Measurements from ENCODE around the gene HOPX.
"Not testable (repeated sequence)": the region's sequence is repeated elsewhere in the genome, so short reads cannot be mapped to it uniquely, and the experiment has no call there.

HOPX gene

DNA sequence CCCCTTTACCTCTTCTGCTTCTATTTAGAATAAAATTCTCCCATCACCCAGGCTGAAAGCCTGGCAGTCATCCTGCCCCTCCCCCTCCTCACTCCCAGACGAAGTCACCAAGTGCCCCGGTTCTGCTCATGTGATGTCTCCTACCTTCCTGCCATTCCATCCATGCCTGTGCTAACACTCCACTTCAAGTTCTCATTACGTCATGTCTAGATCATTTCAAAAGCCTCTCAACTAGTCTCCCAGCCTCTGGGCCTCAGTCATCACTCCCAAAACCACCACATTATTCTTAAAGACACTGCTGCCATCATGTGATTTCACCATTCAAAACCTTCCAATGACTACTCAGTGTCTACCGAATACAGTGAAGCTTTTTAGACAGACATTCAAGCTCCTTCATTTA, 17.2 kb upstream of the HOPX start:
- Mint-ChIP-seq H3K4me3 (no peak overlapping the region), H3K27me3 (peaks cover 11% of the 10 kb centered on the region), H3K9me3 (no peaks in the 10 kb centered on the region), H3K4me1 (no peaks in the 10 kb centered on the region), H3K36me3 (no peaks in the 10 kb centered on the region), H3K27ac (no peak overlapping the region)
- ATAC-seq, result no peak

DNA sequence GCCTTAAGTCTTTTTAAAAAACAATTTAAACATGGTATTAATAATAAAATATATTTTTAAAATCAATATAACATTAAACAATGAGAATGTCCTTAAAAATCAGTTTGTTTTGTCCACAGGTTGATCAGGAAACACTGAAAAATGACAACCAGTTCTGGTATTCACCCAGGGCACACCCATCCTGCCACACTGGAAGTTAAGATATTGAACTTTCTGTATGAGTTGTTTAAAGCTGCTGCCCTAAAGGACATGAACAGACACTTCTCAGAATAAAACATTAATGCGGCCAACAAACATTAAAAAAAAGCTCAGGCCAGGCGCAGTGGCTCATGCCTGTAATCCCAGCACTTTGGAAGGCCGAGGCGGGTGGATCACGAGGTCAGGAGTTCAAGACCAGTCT, 15.0 kb upstream of the HOPX start:
- no peak overlapping the region for H3K27ac Mint-ChIP-seq
- H3K4me1 Mint-ChIP-seq, result no peaks in the 10 kb centered on the region
- no peak for ATAC-seq
- no peaks in the 10 kb centered on the region for H3K36me3 Mint-ChIP-seq
- no peak overlapping the region for H3K4me3 Mint-ChIP-seq
- H3K27me3 Mint-ChIP-seq, result peaks cover 11% of the 10 kb centered on the region
- H3K9me3 Mint-ChIP-seq, result no peaks in the 10 kb centered on the region

DNA sequence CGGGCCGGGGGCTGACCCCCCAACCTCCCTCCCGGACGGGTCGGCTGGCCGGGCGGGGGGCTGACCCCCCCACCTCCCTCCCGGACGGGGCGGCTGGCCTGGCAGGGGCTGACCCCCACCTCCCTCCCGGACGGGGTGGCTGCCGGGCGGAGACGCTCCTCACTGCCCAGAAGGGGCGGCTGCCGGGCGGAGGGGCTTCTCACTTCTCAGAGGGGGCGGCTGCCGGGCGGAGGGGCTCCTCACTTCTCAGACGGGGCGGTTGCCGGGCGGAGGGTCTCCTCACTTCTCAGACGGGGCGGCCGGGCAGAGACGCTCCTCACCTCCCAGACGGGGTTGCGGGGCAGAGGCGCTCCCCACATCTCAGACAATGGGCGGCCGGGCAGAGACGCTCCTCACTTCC, 12.4 kb upstream of the HOPX start:
- not testable (repeated sequence) for H3K4me1 Mint-ChIP-seq, H3K9me3 Mint-ChIP-seq, H3K27ac Mint-ChIP-seq, H3K4me3 Mint-ChIP-seq, H3K36me3 Mint-ChIP-seq, ATAC-seq, H3K27me3 Mint-ChIP-seq

DNA sequence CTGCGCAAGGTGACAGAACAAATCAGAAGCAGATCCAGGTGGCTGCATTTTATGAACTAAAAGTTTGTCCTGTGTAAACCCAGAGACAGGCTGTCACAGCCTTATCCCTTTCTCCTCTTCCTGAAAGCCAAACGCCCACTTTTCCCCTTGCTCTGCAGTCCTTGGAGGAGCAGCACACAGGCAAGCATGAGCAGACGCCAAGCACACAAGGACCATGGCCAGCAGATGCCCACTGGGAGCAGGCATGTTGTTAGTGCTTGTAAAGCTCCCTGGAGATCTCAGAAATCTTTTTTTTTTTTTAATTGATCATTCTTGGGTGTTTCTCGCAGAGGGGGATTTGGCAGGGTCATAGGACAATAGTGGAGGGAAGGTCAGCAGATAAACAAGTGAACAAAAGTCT, 11.5 kb upstream of the HOPX start:
- no peak overlapping the region for H3K4me3 Mint-ChIP-seq
- ATAC-seq, result no peak
- no peaks in the 10 kb centered on the region for H3K27me3 Mint-ChIP-seq
- H3K36me3 Mint-ChIP-seq, result no peaks in the 10 kb centered on the region
- H3K27ac Mint-ChIP-seq, result no peak overlapping the region
- no peaks in the 10 kb centered on the region for H3K4me1 Mint-ChIP-seq
- no peaks in the 10 kb centered on the region for H3K9me3 Mint-ChIP-seq

DNA sequence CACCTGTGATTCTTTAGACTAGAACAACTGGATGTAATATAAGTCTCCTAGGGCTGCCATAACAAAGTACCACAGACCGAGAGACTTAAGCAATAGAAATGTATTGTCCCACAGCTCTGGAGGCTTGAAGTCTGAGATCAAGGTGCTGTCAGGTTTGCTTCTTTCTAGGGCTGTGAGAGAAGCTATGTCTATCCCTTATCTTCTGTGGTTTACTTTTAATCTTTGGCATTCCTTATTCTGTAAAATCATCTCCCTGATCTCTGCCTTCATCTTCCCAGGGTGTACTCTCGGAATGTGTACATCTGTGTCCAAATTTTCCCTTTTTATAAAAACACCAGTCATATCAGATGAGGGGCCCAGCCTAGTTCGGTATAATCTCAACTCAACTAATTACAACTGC, 10.3 kb upstream of the HOPX start:
- peaks cover 7% of the 10 kb centered on the region for H3K4me1 Mint-ChIP-seq
- H3K27ac Mint-ChIP-seq, result no peak overlapping the region
- no peaks in the 10 kb centered on the region for H3K36me3 Mint-ChIP-seq
- H3K27me3 Mint-ChIP-seq, result peaks cover 7% of the 10 kb centered on the region
- no peaks in the 10 kb centered on the region for H3K9me3 Mint-ChIP-seq
- no peak for ATAC-seq
- H3K4me3 Mint-ChIP-seq, result no peak overlapping the region

DNA sequence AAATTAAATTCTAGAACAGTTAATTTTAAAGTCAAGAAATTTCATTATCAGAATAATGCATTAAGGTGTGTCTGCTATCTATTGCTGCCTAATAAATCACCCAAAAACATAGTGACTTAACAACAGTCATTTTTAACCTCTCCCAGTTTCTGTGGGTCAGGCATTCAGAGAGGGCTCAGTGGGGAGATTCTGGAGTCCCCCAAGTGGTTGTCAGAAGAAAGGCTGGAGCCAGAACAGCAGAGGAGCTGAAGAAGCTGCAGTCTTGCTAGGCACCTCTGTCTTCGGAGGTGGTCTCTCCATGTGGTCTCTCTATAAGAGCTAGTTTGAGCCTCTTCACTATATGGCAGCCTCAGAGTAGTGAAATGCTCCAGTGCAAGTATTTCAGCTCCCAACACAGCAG, 9.3 kb upstream of the HOPX start:
- Mint-ChIP-seq H3K36me3 (no peaks in the 10 kb centered on the region), H3K9me3 (no peaks in the 10 kb centered on the region), H3K27ac (no peak overlapping the region), H3K4me3 (no peak overlapping the region), H3K4me1 (peaks cover 7% of the 10 kb centered on the region), H3K27me3 (peaks cover 9% of the 10 kb centered on the region)
- ATAC-seq, result no peak

DNA sequence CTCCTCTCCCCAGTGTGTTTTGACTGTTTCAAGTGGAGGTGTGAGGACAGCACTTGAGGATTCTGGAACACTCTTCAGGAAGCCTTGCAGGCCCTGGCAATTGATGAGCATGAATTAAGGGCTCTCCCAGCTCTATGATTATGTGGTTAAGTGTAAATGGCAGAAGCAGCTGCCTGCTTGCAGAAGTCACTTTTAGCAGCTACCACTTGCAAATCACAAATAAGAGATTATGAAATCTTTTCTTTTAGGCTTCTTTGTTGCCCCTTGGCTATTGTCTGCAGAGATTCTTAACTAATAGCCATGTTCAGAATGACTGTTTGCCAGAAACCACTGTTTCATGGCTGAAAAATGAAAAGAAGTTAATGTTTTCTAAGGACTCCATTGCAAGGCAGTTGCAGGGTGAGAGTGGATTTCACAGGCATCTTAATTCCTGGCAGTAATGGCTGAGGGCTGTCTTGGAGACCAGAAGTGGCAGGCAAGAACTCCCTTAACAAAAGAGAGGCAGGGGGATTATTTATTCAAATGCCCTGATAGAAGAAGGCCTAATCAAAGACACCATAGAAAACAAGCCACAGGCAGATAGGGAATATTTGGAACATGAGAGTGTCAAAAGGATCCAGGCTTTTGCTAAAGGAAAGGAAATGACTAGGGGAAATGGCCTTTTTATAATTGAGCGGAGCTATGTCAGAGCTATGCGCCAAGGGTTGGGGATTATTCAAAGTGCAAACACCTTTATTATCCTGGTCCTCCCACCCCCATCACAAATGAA, 8.3 kb upstream of the HOPX start:
- H3K4me1 Mint-ChIP-seq, result peaks cover 7% of the 10 kb centered on the region
- H3K36me3 Mint-ChIP-seq, result no peaks in the 10 kb centered on the region
- no peak overlapping the region for H3K27ac Mint-ChIP-seq
- no peak for ATAC-seq
- H3K4me3 Mint-ChIP-seq, result no peak overlapping the region
- H3K9me3 Mint-ChIP-seq, result no peaks in the 10 kb centered on the region
- peaks cover 19% of the 10 kb centered on the region for H3K27me3 Mint-ChIP-seq

DNA sequence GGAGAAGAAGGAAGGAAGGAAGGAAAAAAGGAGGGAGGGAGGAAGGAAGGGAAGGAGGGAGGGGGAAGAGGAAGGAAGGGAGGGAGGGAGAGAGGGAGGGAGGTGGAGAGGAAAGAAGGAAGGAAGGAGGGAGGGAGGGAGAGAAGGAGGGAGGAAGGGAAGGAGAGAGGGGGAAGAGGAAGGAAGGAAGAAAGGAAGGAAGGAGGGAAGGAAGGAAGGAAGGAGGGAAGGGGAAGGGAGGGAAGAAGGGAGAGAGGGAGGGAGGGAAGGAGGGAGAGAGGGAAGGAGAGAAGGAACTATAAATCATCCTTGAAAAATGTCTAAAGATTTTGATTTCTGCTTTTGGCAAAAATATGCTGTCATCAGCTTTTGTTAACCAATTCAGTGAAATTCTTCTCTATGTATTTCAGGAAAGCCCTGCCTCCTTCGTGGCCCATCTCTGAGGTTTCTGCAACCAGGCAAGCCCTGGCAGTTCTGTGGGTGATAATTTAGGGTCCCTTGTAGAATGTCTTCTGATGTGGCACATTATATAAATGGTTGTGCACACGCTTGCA, 7.1 kb upstream of the HOPX start:
- H3K27ac Mint-ChIP-seq, result no peak overlapping the region
- H3K27me3 Mint-ChIP-seq, result peaks cover 31% of the 10 kb centered on the region
- no peaks in the 10 kb centered on the region for H3K9me3 Mint-ChIP-seq
- H3K4me3 Mint-ChIP-seq, result no peak overlapping the region
- H3K36me3 Mint-ChIP-seq, result no peaks in the 10 kb centered on the region
- peaks cover 7% of the 10 kb centered on the region for H3K4me1 Mint-ChIP-seq
- no peak for ATAC-seq

DNA sequence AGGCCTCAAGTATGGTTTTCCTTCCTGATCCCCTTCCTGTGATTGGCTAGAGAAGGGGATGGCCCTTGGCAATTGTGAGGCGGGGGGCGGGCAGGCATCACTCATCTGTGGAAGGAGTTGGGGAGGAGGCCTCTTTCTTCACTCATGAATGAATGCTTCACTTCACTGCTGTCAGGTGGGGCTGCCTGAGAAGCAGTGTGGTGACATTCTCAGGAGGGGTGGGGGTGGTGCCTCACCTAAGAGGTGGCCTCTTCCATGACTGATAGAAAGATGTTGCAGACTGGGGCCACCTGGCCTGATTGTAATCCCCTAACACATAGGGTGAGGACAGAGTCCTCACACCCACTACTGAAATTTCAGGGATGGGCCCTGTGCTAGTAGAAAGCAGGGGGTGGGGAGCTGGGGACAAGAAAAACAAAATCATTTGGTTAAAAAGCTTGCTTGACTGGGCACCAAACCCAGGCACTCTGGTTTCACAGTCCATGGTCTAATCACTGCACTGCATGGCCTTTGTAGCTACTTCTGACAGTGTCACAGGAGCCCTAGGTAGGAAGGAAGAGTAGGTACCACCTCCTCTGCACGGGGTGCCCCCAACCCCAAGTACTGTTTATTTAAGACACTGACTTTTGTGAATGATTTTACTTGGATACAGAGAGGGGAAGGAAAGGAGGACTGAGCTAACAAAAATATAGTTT, 5.6 kb upstream of the HOPX start:
- ATAC-seq, result no peak
- peaks cover 35% of the 10 kb centered on the region for H3K27me3 Mint-ChIP-seq
- no peak overlapping the region for H3K27ac Mint-ChIP-seq
- H3K9me3 Mint-ChIP-seq, result no peaks in the 10 kb centered on the region
- no peak overlapping the region for H3K4me3 Mint-ChIP-seq
- H3K36me3 Mint-ChIP-seq, result no peaks in the 10 kb centered on the region
- H3K4me1 Mint-ChIP-seq, result peaks cover 12% of the 10 kb centered on the region

DNA sequence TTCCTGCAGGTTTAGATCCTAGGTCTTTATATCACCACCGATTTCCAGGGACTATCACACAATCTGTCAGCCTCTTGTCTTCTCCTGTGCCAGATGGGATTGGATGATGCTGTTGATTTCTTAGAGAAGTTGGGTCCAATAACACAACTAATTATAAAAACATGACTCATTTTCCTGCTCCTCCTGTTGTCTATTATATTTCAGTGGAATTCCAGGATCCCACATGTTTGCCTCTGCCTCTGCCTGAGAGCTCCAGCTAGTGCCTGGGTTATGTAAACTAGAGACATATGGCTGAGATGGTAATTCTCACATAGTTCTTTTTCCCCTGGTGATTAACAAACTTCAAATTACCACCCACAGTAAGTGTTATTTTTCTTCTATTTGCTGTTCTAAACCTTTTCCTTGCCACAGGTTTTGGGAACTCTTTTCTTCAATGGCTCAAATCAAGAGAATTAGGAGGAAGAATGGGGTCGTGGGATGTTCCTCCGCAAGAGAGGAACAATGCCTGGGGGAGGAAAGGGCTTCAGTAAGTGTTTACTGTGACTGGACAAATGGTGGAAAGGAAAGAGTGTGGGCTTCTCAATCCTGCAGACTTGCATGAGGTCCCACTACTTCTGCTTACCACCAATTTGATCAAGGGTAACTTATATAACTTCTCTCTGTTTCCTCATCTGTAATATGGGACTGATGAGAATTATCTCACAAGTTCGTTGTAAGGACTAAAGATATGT, 3.4 kb upstream of the HOPX start:
- no peak for ATAC-seq
- H3K27ac Mint-ChIP-seq, result no peak overlapping the region
- no peaks in the 10 kb centered on the region for H3K36me3 Mint-ChIP-seq

DNA sequence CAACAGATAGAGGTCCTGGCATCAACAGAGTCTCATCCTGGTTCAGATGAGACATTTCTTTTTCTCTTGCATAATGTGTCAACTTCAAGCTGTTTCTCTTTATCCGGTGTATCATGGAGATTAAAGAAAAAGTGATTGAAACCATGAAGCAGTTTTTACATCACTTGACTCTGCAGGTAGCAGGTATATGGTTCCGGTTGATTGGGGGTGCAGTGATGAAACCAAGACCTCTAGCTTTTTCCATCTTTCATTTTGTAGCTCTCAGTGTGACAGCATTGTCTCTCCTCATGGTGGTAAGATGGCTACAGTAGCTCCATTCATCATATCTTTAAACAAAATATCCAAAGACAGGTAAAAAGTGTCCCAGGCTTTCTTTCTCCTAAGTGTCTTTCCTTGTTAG, 2.4 kb upstream of the HOPX start:
- Mint-ChIP-seq H3K4me1 (peaks cover 25% of the 10 kb centered on the region), H3K27me3 (peaks cover 35% of the 10 kb centered on the region), H3K4me3 (no peak overlapping the region), H3K9me3 (no peaks in the 10 kb centered on the region), H3K27ac (no peak overlapping the region), H3K36me3 (no peaks in the 10 kb centered on the region)
- no peak for ATAC-seq

More for the DNA sequence above, 3.4 kb upstream of the HOPX start:
- Mint-ChIP-seq H3K4me1 (peaks cover 25% of the 10 kb centered on the region), H3K27me3 (peaks cover 35% of the 10 kb centered on the region), H3K4me3 (no peak overlapping the region), H3K9me3 (no peaks in the 10 kb centered on the region)

DNA sequence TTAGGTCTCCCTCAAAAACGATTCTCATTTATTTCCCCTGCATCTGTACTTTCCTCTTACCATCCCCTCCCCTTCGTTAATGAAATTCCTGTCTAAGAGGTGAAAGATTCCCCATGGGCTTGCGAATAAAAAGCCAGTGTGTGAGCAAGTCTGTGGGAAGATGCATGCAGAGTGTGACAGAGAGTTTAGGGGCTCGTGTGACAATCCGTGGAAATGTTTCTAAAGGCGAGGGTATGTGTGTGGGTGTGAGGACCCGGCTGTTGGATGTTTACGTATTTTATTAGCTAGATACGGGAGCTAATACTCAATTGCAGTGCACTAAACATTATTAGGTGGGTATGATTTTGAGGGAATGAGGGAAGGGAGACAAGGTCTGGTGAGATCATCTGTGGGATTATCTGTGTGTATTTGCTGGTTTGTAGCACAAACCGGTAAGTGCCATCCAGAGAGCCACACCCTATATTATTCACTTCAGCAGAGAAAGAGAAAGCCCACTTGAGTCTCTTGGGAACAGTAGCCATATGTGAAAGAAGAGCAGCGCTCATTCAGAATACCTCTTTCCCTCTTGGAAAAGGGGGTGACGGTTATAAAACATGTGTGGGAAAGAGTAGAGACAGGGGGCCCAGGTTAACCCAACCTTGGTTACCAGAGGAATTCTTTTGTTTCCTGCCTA, 893 bp upstream of the HOPX start:
- Mint-ChIP-seq H3K27ac (no peak overlapping the region), H3K4me1 (peaks cover 21% of the 10 kb centered on the region), H3K9me3 (no peaks in the 10 kb centered on the region), H3K27me3 (peaks cover 34% of the 10 kb centered on the region), H3K36me3 (no peaks in the 10 kb centered on the region), H3K4me3 (no peak overlapping the region)
- no peak for ATAC-seq

DNA sequence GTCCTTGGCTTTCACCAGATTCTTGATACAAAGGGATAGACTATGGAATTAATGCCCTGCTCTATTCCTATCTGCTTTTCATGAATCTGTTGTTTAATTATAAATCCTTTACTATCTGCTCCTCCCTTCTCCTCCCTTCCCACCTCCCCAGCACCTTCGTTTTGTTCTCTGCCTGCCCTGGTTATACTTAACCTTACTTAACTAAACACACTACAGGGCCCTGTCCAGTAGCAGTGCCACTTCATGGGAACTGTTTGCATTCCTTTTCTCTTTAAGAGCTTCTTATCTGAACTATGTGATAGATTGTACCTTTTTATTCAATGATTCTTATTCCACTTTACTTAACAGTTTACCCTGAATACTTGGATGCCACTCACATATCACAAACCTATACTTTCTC, 830 bp downstream of the HOPX start:
- no peak for ATAC-seq
- Mint-ChIP-seq H3K27me3 (peaks cover 24% of the 10 kb centered on the region), H3K9me3 (no peaks in the 10 kb centered on the region)

DNA sequence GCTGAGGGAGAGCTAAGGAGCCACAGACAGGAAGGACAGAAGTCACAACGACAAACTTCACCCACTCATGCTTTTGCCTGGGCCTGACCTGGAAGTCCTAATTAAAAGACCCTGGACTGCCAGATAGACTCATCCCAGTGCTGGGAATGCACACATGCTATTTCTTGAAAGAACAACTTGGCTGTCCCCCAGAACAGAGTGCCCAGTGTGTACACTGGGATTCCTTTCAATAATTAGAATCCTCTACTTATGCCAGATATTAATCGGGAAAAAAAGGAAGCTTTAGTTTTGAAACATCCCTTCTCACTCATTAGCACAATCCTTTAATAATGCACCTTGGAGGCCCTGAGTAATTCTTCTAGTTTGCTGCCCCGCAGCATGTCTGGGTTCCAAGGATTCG, 3.4 kb downstream of the HOPX start:
- H3K36me3 Mint-ChIP-seq, result no peaks in the 10 kb centered on the region
- no peaks in the 10 kb centered on the region for H3K27me3 Mint-ChIP-seq
- ATAC-seq, result no peak
- no peak overlapping the region for H3K27ac Mint-ChIP-seq
- peaks cover 17% of the 10 kb centered on the region for H3K4me1 Mint-ChIP-seq
- H3K9me3 Mint-ChIP-seq, result no peaks in the 10 kb centered on the region
- no peak overlapping the region for H3K4me3 Mint-ChIP-seq

More for the DNA sequence above, 830 bp downstream of the HOPX start:
- Mint-ChIP-seq H3K36me3 (no peaks in the 10 kb centered on the region), H3K4me1 (peaks cover 17% of the 10 kb centered on the region), H3K4me3 (no peak overlapping the region), H3K27ac (no peak overlapping the region)

DNA sequence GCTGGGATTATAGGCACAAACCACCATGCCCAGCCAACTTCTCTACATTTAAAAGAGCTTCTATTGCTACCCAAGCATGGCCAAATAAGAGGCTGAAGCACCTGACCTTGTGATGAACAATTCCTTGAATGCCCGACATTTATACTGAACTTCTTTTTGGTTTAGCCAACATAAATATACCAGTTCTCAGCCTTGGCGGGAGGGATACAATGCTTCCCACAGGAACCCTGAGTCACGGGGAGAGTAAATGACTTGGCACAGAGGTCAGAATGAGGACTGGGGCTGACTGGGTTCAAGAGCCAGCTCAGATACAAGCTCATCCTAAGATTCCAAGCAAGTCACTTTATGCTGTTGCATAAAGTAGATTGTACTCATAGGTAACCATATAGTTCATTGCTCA, 6.1 kb downstream of the HOPX start:
- ATAC-seq, result no peak
- Mint-ChIP-seq H3K27me3 (no peaks in the 10 kb centered on the region), H3K36me3 (no peaks in the 10 kb centered on the region), H3K9me3 (no peaks in the 10 kb centered on the region), H3K4me1 (no peaks in the 10 kb centered on the region), H3K27ac (no peak overlapping the region), H3K4me3 (no peak overlapping the region)
